Endometrial microvascular endothelial cells (primary cell): Measurements from ENCODE around the gene PLXDC2. TPM values are rescaled to one million over a fixed set of nuclear protein-coding genes. Genes with fewer than 3 reads are reported as not detected.

Experiments used
- in situ Hi-C: cut with HindIII; loops from 2 replicates; pipeline ENCODE4 v1.10.0; 2017; ENCODE audit warnings: low sequenced_read_pairs, low pct_unique_long_range_greater_than_20kb; ENCODE audit errors: inconsistent ontology term
- total RNA-seq: library from RNA; depleted of rRNA; stranded (reverse); fragments of >200 nt; gene quantifications from one replicate; pipeline ENCODE4 v1.2.3, GENCODE V29; 2015; ENCODE audit errors: inconsistent ontology term

PLXDC2 gene
- total RNA-seq, 1 donor from 2014 or later = not detected

DNA sequence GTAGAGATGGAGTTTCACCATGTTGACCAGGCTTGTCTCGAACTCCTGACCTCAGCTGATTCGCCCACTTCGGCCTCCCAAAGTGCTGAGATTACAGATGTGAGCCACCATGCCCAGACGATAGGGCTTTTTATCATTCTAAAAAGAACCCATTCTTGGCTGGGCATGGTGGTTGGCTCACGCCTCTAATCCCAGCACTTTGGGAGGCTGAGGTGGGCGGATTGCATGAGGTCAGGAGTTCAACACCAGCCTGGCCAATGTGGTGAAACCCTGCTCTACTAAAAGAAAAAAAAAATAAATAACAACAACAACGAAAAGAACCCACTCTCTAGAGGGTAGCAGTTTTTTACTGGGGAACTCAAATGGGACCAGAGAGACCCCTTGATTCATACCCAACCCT, 112.7 kb downstream of the PLXDC2 start:
- in situ Hi-C loops = no loop called here

DNA sequence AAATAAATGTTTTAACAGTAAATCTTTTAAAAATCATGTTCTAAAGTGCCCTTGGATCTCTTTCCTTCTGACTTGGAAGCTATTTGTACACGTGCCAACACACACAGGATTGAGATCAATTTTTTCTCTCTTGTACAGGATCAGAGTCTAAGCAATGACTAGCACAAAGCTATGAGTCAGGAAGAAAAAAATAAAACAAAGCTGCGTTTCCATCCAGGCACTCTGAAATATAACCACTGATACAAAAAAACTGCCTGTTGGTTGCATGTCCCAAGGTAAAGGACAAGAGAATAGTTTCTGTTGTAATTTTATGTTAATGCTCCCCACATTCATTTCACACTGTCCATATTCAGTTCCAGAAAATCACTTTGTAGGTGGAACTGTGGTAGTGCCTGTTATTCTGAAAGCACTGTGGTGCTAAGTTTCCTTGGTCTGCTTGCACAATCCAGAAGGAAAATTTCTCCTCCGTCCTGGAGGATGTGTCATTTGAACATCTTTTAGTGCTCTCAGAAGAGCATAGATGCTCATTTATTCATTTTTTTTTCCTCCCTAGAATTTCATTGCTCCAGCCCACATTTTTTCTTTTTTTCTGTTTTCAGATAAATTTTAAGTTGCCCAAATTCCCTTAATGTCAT, 113.4 kb downstream of the PLXDC2 start:
- in situ Hi-C loops = no loop called here

DNA sequence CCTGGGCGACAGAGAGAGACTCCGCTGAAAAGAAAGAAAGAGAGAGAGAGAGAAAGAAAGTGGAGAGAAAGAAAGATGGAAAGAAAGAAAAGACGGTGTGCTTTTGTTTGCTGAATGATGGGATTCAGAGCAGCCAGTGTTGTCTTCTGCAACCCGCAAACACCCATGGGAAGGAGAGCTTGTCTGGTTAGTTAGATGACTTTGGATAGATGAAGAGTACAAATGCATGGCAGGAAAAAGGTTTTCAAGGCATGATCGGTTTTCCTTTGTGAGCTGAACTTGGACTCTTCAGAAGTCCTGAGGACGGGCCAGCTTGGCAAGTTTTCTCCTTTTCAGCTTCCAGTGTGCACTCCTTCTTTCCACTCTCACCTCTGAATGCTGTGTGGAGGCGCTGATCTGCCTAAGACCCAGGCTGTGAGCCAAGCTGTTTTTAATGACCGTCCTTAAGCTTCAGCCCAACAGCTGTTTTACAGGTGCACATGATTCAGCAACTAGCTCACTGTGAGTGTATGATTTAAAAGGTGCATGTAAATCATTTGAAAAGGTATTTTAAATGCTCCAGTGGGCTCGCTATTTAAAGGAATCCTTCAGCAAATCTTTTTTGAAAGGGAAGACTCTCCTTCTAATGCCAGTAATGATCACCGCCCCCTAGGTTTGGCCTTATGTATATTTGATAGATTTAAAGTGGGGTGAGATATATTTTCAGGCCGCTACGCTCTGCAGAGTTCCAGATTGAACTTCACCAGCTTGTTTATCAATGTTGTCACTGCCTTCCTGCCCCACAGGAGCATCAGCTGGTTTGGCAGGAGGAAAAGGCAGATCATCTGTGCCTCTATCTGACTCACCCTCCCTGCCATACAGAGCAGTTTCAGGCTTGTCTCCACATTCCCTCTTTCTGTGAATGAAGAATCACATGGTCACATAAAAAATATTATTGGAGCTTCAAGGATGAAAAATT, 115.0 kb downstream of the PLXDC2 start:
- in situ Hi-C loops = no loop called here

DNA sequence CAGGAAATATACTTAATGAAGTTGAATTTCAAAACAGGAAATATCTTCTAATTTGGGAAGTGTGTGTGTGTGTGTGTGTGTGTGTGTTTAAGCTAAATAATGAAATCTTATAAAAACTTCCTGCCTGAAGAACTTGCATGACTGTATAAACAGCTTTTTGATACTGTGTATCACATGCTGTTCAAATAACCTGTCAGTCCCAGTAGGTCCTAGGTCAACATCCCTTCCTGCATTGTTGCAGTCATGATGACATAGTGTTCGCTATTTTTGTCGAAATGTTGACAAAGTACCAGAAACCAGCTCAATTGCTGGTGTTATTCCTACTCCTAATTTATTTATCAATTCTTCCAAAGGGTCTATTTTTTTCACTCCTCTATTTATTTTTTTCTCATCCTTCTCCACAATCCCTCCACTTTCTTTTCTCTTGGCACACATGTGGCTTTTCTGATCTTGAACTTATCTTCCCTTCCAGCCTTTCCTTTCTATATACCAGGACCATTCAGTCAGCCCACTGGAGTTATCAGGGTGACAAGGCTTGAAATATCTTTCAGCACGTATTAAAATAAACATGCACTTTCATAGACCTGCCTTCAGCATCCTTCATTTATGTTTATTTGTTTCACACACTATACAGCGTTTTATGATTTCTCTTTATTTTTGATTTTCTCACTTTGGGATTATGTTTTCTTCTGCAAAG, 115.8 kb downstream of the PLXDC2 start:
- in situ Hi-C loops = no loop called here

DNA sequence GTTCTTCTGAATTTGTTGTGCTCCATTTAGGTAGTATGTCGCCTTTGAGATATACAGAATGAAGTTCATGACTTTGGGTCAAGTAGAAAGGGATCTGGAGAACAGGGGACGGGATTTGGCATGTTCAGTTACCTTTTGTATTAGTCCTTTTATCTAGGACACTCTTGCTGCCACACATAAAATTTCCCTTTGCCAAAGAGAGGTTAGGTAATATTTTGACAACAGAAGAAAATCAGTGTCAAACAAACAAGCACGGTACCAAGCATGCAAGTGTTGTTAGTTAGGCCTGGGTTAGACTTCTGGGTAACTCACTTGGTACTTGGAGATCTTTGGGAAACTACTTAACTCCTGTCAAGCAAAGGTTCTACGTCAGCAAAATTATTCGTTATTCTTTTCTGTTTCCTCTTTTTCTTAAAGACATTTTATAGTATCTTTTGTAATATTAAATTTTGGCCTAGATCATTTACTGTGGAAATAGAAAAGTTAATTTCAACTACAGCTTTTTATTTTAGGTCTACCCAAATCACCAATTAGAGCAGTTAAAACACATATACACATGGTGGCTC, 116.7 kb downstream of the PLXDC2 start:
- in situ Hi-C loops = no loop called here

DNA sequence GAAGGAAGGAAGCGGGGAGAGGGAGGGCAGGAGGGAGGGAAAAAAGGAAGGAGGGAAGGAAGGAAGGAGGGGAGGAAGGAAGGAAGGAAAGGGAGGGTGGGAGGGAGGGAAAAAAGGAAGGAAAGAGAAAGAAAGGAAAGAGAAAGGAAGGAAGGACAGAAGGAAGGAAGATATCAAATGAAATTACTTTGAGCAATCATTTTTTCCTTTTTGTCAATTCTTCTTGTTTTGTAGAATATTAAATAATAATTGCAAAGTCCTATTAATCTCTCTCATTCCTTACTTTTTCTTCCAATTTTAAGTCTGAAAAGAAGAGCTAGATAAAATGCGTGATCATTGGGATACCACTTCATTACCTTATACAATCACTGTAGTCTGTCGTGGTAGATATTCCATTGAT, 117.5 kb downstream of the PLXDC2 start:
- in situ Hi-C loops = no loop called here

DNA sequence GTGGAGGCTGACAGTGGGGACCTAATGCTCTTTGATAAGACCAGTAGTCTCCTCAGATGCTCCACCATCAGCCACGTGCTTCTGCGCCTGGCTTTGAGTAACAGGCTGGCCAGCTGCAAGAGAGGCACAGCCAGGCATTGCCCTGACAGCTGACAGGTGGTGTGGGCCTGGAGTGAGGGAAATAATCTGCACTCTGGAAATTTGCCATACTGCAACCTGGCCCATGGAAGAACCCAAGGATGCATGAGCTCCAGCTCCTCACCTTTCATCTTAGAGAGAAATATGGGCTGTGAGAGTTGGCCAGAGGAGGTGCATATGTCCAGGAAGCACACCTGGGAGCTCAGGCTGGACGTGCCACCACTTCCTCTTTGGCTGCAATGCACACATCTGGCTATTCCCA, 118.9 kb downstream of the PLXDC2 start:
- in situ Hi-C loops = no loop called here

DNA sequence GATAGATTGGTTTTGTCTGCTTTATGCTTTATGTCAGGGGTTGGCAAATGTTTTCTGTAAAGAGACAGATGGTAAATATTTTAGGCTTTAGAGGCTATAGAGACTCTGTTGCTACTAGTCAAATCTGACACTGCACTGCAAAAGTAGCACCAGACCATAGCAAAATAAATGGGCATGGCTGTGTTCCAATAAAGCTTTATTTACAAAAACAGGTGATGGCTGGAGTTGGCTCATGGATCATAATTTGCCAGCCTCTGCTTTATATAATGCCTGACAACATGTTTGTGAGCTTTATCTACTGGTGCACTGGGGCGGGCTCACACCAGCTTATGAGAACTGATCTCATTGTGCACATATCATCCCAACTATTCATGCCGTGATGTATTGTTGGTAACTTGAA, 120.1 kb downstream of the PLXDC2 start:
- in situ Hi-C loops = no loop called here

DNA sequence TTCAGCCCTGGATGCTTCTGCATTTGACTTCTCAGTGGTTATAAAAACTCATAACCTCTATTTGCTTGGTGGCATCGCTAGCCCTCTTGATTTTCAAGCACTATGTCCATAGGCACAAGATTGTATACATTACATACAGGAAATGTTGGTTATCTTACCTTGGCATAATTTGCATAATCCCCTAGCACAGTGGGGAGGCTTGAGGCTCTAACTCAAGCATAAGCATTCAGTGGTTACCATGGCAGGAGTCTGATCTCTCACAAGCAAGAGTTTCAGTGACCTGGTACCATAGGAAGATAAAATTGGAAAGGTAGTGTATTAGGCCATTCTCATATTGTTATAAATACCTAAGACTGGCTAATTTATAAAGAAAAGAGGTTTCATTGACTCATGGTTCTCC, 121.8 kb downstream of the PLXDC2 start:
- in situ Hi-C loops = no loop called here

DNA sequence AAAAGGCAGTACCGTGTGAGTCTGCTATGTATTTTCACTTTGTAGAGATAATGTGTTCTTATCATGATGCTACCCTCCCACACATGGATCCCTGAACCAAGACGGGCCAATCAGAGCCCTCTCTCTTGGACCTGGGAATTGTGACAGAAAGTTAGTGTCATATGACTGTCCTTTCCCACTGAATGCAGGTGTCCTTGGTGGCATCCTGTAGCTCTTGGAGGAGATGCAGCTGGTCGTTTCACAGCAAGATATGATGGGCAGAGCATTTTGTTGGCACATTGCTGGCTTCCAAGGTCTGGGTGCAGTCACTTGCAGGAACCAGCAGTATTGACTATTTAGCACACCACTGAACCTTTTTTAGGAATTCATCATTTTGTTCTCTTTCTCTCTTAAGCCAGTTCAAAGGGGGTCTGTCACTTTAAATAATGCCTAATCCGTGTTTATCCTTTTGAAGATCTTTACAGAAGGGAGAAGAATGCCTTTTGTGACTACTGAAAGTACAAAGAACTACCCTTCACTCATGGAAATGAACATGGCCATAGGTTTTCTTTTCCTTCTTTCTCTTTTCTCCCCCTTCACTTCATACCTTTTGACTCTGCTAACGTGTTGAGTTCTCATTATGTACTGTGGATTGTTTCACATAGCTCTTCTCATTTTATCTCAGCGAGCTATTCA, 125.1 kb downstream of the PLXDC2 start:
- in situ Hi-C loops = no loop called here

DNA sequence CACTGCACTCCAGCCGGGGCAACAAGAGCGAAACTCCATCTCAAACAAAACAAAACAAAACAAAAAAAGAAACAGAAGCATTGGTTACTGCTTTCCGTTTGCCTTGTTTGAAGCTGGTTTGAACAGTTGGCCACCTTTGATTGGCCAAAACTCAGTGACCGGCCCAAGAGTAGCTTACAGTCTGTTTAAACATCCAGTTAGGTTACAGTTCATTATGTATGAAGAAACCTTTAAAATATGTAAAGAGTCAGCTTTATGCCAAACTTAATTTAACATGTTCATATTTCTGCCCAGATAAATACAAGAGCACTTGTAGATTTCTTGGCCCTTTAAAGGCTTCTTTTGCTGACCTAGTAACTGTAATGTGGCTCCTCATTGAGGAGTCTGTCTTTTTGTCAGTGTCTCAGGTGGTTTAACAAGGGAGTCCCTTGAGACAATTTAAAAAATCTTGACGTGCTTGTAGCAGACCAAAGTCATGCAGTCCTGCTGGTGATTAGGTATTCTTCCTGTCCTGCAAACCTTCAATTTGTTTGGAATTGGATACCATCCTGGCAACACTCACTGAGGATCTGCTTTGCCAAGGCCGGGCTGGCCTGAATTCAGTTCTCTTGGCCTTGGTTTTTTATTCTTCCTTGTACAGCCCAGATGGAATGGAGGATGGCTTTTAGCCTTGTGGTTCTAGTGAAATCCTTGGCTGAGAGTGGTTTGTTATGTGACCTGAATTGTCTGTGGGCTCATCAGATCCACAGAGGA, 128.9 kb downstream of the PLXDC2 start:
- in situ Hi-C loops = no loop called here

DNA sequence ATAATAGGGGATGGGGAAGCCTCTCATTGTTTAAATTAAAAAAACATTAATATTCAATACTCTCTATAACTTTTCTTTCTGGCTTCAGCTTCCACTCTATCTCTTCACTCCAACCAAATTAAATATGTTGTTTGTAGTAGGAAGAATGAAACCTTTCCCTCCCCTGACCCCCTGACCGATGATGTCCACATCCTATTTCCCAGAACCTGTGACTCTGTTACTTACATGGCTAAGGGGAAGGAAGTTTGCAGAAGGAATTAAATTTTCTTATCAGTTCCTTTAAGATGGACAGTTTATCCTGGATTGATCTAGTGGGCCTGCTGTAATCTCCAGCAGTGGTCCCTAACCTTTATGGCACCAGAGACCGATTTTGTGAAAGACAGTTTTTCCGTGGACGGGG, 130.0 kb downstream of the PLXDC2 start:
- in situ Hi-C loops = no loop called here

DNA sequence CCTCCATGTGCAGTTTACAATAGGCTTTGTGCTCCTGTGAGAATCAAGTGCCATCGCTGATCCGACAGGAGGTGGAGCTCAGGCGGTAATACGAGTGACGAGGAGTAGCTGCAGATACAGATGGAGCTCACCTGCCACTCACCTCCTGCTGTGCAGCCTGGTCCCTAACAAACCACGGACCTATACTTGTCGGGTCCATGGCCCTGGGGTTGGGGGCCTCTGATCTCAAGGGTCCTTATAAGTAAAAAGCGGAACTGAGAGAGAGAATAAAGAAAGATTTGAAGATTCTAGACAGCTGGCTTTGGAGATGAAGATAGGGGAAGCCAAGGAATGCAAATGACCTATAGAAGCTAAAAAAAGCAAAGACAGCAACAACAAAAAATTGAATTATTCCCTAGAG, 130.6 kb downstream of the PLXDC2 start:
- in situ Hi-C loops = no loop called here

DNA sequence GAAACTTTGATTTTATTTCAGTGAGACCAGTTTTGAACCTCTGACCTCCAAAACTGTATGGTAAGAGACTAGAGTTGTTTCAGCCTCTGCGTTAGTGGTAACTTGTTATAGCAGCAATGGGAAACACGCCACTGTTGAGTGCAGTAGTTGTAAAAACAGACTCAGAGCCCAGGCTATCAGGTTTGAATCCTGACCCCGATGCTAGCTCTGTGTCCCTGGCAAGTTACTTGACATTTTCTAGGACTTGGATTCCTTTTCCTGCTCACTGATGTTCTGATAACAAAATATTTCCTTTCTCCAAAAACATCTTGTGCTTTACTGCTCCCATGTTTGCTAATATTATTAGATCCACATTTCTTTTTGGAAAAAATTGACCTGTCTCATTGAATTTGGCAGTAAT, 131.0 kb downstream of the PLXDC2 start:
- in situ Hi-C loops = no loop called here

DNA sequence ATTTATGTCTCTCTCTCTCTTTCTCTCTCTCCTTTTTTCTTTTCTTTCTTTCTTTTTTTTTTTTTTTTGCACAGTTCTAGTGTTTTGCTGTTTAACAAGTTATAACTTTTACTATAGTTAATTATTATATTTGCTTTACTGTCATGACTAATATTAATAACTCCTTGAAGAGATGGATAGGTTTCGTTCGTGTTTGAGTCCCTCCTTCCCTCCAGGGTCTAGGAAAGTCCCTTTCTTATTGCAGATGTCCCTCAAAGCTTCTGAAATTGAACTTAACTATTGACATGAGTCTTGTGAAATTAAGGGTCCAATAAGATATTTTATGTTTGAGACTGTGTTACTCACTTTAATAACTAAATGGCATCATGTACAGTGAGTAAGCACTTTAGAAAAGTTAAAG, 131.4 kb downstream of the PLXDC2 start:
- in situ Hi-C loops = no loop called here

DNA sequence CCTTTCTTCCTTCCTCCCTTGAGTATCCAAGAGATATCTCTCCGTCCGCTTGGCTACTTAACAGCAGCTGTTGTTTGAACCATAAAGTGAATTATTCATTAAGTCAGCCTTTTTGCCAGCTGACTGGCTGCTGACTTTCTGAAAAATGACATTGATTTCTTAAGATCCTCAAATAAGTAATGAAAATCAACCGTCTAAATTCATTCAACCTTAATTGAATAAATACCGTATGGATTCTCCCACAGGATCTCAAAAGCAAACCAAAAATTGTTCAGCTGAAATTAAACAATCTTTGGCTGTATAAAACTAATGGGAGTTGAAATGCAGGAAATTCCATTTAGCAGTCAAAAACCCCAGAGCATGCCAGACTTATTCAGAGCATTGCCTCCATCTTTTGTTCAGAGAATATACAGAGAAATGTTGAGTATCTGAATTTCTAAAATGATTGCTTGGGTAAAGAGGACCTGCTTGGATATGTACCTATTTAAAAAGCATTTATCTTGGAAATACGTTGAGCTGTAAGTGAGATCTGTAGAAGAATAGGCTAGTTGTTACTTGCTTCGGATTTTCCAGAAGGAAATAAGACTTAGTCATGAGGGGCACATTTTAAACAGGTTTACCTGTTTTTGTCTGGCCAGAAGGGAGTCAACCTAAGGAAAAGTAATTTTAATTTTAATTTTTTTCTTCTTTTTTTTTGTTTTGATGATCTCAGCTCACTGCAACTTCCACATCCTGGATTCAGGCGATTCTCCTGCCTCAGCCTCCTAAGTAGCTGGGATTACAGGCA, 136.2 kb downstream of the PLXDC2 start:
- in situ Hi-C loops = no loop called here

DNA sequence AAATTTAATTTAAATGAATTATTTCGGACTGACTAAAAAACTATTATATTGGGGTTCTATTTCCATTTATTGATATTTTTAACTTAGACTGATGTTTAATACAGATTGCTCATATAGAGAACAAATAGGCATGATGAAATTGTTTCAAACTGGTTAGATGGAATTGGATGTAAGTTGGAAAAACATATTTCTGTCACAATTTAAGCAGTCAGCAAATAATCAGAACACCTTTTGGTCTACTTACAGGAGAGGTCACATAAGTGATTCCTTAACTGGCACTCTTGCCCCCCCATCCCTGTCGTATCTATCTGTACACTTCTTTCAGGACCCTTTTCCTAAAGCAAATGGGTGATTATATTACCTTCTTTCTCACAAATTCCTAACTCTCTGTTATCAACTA, 138.4 kb downstream of the PLXDC2 start:
- in situ Hi-C loops = no loop called here
